CD4-positive, alpha-beta T cell treated with Interleukin-17A for 4 hours (primary cell): ENCODE measurements around the gene FLT1.

Experiments
- DNase-seq: peaks from one replicate; pipeline ENCODE4 v3.0.0-alpha.2; 2020; ENCODE audit warnings: mixed read lengths

The FLT1 gene

DNA sequence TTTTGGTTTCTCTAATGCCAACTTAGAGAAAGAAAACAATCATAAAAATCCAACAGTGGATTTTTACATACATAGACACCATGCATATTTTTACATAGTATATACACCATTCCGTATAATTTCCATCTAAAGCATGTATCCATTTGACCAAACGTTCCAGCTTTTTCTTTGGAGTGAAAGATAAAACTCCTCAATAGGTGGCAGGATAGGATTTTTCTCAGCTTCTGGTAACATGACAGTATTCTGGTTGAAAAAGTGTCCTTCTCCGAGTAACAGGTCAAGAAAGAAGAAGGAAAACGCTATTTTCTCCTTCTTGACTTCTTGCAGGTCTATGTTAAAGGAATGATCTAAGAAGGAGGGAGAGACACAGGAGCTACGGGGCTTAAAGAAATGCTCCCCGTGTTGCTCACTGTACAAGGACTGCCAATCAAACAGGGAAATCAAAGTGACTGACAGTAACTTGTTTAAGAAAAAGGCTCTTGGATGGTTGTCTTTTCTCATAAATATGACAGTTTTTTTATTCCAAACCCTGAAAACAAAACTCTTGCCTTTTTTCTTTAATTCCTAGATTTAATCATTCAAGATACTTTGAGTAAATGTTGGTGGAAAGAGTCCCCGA, 11.5 kb downstream of the FLT1 start:
- no peak for DNase-seq

- DNase-seq, result no peak
Measured at GRCh38 chr13:28479005-28479404, 15.9 kb downstream of the FLT1 start.

DNA sequence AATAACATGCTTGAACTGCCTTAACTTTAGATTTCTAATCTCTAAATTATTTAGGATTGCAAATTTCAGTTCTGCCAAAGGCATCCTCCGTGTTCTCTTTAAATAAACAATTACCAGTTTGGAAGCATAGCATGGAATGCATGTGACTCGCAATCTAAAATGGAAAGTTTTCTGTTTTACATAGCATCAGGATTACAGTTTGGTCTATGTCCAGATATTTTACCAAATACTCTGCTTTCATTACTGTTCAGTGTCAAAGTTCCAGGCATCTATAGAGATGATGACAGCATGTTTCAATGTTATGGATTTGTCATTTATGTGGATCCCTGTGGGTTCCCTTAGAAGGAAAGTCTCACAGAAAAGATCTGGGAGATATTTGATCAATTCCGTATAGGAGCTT, 16.8 kb downstream of the FLT1 start:
- no peak for DNase-seq

GRCh38 chr13:28477709-28477973, 17.3 kb downstream of the FLT1 start:
- no peak for DNase-seq

- no peak for DNase-seq
Measured at GRCh38 chr13:28476919-28477708, 17.8 kb downstream of the FLT1 start.

GRCh38 chr13:28475916-28476725, 18.8 kb downstream of the FLT1 start:
- no peak for DNase-seq

DNA sequence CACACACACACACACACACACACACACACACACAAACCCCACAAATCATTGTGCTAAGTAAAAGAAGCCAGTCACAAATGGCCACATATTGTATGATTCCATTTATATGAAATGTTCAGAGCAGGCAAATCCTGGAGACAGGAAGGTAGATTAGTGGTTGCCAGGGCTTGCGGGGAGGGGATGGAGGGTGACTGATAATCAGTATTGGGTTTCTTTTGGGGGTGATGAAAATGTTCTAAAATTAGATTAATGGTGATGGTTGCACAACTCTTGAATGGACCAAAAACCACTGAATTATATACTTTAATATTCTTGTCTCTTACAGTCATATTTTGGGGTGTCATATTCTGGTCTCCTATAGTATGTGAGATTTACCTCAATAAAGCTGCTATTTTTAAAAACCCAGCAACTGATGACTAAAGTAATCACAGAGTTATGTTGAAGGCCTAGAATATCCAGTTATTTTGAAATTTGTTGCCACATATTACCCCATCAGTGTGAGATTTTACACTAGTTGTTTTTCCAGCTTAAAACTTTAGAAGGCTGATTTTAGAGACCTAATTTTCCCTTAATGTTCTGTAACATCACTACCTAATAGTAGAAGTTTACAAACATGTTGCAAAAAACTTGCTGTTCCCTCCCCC, 20.3 kb downstream of the FLT1 start:
- no peak for DNase-seq

- DNase-seq, result no peak
Measured at GRCh38 chr13:28473044-28473443, 21.9 kb downstream of the FLT1 start.

GRCh38 chr13:28471421-28471820, 23.5 kb downstream of the FLT1 start:
- no peak for DNase-seq

DNA sequence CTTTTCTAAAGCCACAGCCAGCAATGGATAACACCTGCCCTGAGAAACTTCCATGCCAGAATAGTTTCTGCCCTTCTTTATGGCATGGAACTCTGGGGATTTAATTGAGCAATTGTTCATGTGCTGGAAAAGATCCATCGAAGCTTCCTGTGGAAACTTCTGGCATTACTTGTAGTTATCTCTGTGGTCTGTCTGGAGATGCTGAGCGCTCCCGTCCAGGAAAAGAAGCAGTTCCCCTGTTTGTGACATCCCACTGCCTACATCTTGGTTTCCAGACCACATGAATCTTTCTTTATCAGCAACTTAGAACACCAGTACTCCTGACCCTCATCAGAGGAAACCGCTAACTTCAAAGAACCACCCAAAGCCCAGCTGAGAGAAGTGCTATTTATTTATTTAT, 24.6 kb downstream of the FLT1 start:
- DNase-seq, result no peak

DNA sequence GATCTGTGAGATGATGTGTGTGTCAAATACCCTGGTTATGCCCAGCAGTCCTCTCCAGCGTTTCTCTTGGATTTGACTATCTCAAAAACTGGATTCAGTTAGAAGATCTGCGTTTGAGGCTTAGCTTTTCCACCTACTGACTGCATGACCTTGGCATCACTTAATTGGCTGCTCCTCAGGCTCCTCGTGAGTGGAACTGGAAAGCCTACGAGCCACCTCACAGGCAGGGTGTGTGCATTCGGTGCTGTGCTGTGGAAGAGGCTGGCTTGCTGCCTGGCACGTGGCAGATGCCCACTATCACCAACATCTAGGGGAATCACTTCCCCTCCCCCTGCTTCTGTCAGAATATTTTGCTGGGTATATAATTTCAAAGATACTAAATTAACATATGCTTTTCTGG, 25.6 kb downstream of the FLT1 start:
- DNase-seq, result no peak

GRCh38 chr13:28468023-28468915, 26.7 kb downstream of the FLT1 start:
- DNase-seq, result no peak

DNA sequence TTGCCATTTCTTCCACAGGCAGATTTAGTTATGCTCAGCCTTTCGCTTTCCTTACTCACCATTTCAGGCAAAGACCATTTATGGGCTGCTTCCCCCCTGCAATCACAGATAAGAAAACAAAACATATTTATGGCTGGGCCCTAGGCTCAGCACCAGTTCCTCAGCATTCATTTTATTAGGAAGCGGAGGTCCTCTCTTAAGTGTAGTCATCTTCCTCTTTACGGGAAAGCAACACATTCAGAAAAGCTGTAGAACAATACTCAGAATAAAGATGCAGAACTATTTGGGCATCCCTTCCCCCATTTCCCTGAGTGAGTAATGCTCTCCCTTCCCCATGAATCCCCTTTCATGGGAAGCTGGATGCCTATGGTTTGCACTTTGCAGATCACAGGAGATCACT, 27.9 kb downstream of the FLT1 start:
- no peak for DNase-seq

DNA sequence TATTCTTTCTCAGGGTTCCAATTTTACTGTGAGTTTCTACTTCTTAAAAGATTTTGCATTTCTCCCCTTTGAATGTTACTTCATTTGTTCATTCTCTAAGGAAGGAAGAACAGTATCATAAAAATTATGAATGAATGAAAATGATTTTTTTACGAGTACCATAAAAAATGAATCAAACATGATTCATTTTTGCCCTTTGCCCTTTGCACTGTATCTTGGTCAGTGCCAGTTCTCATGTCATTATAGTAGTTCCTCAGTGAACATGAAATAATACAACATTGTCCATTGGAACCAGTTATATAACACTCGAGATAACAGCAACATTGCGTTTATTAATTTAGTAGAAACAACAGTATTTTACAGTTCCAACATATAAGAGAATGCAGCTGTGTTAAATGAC, 28.8 kb downstream of the FLT1 start:
- no peak for DNase-seq

DNA sequence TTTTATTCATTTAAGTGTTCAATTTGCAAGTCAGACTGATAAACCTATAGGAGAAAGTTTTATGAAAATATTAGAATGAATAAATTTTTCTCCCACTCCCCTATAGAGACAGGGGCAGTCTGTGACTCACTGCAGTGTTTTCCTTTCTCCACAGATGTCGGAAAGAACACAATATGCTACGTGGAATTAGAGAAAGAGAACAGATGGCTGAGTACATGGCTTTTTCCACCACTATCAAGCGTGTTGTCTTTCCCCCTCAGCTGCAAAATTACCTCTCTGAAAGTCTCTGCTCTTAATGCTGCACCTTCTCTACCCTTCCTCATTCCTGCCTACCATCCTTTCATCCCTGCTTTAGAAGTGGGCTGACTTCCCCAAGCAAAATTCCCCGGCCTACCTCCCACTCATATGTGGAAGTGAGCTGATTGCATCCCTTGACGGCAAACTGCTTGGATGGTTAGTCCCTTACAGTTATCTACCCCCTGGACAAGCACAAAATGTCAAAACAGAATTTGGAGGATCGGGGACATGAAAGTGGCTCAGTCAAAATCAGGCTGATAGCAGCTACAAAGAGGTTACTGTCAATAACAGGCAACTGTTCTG, 30.0 kb downstream of the FLT1 start:
- DNase-seq, result no peak

- no peak for DNase-seq
Measured at GRCh38 chr13:28463481-28463880, 31.4 kb downstream of the FLT1 start.

- DNase-seq, result no peak
Measured at GRCh38 chr13:28459911-28460310, 35.0 kb downstream of the FLT1 start.

GRCh38 chr13:28458608-28459007, 36.3 kb downstream of the FLT1 start:
- no peak for DNase-seq

- no peak for DNase-seq
Measured at GRCh38 chr13:28458051-28458450, 36.9 kb downstream of the FLT1 start.

DNA sequence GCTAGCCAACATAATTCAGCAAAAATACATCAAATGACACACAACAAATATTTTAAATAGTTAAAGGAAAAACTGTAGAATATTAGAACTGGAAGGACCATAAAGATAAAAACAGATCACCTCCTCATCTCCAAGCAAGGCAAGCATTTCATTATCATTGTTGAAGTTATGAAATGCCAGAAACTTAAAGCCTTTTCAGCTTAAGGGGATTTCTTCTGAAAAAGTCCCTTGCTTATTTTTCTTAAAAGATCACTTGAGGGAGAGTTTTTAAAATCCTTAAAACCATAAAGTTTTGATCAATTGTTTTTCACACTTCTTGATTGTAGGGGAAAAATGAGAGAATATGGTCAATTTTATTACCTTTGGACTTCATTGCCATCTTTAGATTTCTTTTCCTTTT, 37.4 kb downstream of the FLT1 start:
- no peak for DNase-seq

GRCh38 chr13:28455580-28456194, 39.2 kb downstream of the FLT1 start:
- no peak for DNase-seq

DNA sequence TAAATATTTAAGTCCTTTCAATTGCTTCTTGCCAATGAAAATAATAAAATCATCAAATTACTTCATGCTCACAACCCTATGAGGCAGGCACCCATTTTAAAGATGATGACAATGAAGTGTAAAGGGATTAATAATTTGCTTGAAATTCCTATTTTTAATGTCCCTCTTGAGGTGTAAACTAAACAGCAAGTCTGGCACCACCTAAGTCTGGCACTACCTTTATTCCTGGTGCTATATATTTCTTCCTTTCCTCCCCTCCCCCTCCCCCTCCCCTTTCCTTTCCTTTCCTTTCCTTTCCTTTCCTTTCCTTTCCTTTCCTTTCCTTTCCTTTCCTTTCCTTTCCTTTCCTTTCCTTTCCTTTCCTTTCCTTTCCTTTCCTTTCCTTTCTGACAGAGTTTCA, 42.2 kb downstream of the FLT1 start:
- DNase-seq, result no peak
